SK-N-SH treated with all-trans-retinoic acid at 6 μM for 48 hours (cell line): Measurements from ENCODE around the gene SLC34A1.

Source experiments
- CREB5 ChIP-seq: fragments of 250-450 bp; sonication (Bioruptor Pico); IDR thresholded peaks from 2 replicates; pipeline ENCODE4 v1.5.1; 2020; ENCODE audit warnings: low read depth, mild to moderate bottlenecking, moderate library complexity
- CSRNP3 ChIP-seq: fragments of 250-450 bp; sonication (Bioruptor Pico); IDR thresholded peaks from 2 replicates; pipeline ENCODE4 v1.5.1; 2021; ENCODE audit warnings: mild to moderate bottlenecking, moderate library complexity
- ISL1 ChIP-seq: fragments of 250-450 bp; sonication (Bioruptor Pico); IDR thresholded peaks from 2 replicates; pipeline ENCODE4 v2.1.2; 2022; ENCODE audit warnings: mild to moderate bottlenecking, moderate library complexity
- PATZ1 ChIP-seq: fragments of 250-450 bp; sonication (Bioruptor Pico); IDR thresholded peaks from 2 replicates; pipeline ENCODE4 v1.8.0; 2020; ENCODE audit warnings: mild to moderate bottlenecking, moderate library complexity, borderline replicate concordance
- TSHZ2 ChIP-seq: fragments of 250-450 bp; sonication (Bioruptor Pico); IDR thresholded peaks from 2 replicates; pipeline ENCODE4 v1.5.0; 2020; ENCODE audit warnings: mild to moderate bottlenecking, moderate library complexity
- ZFP3 ChIP-seq: fragments of 250-450 bp; sonication (Bioruptor Pico); IDR thresholded peaks from 2 replicates; pipeline ENCODE4 v1.5.0; 2020; ENCODE audit warnings: mild to moderate bottlenecking, moderate library complexity
- ZFP30 ChIP-seq: fragments of 450-650 bp; formaldehyde crosslinking; IDR thresholded peaks from 2 replicates; pipeline ENCODE4 v1.5.0; 2022; ENCODE audit warnings: mild to moderate bottlenecking, moderate library complexity
- ZNF70 ChIP-seq: fragments of 450-650 bp; formaldehyde crosslinking; IDR thresholded peaks from 2 replicates; pipeline ENCODE4 v1.5.0; 2020; ENCODE audit warnings: mild to moderate bottlenecking, moderate library complexity

- no peak for TF ChIP-seq PATZ1
- no peak for TF ChIP-seq CSRNP3 (CRISPR knock-in tag)
- TF ChIP-seq CREB5 (CRISPR knock-in tag) = no peak
- TF ChIP-seq ZNF70 (CRISPR knock-in tag) = no peak
- no peak for TF ChIP-seq ISL1 (CRISPR knock-in tag)
- TF ChIP-seq ZFP30 (CRISPR knock-in tag) = no peak
- TF ChIP-seq ZFP3 = no peak
- TF ChIP-seq TSHZ2 (CRISPR knock-in tag) = no peak
Measured at GRCh38 chr5:177336603-177337494, 47.4 kb upstream of the SLC34A1 start.
